Dendritic cell treated with granulocyte-macrophage colony-stimulating factor and Interleukin-4, amounts not matched to agents 40 ng/mL and 50 ng/mL, for 4 days (primary cell): ENCODE measurements around the gene THADA.
A peak's percentile ranks its signal among the peaks of the same experiment; 100 is the strongest.

Experiments
- H3K27ac Mint-ChIP-seq: one replicate; pipeline ENCODE4 v1.8.0; 2022; ENCODE audit warnings: mild to moderate bottlenecking, mixed read lengths
- H3K27me3 Mint-ChIP-seq: one replicate; pipeline ENCODE4 v1.8.0; 2022; ENCODE audit warnings: mild to moderate bottlenecking, mixed read lengths
- H3K36me3 Mint-ChIP-seq: one replicate; pipeline ENCODE4 v1.8.0; 2022; ENCODE audit warnings: low read depth, mixed read lengths
- H3K4me1 Mint-ChIP-seq: one replicate; pipeline ENCODE4 v1.8.0; 2022; ENCODE audit warnings: low read depth, mixed read lengths
- H3K4me3 Mint-ChIP-seq: one replicate; pipeline ENCODE4 v1.8.0; 2022; ENCODE audit warnings: mild to moderate bottlenecking, moderate library complexity, mixed read lengths
- H3K9me3 Mint-ChIP-seq: one replicate; pipeline ENCODE4 v1.8.0; 2022; ENCODE audit warnings: mixed read lengths
- intact Hi-C: fragments of 100-400 bp; cut with micrococcal nuclease; formaldehyde crosslinking; loops from one replicate; pipeline ENCODE4 v1.15.0; 2022

THADA gene

GRCh38 chr2:43437363-43437762 is 158.5 kb downstream of the THADA start:
- no peaks in the 10 kb centered on the region for H3K9me3 Mint-ChIP-seq
- H3K4me1 Mint-ChIP-seq: peaks cover 6% of the 10 kb centered on the region
- H3K27me3 Mint-ChIP-seq: no peaks in the 10 kb centered on the region
- H3K36me3 Mint-ChIP-seq: peaks cover 13% of the 10 kb centered on the region
- no peak overlapping the region for H3K27ac Mint-ChIP-seq
- intact Hi-C loops: no loop called here
- H3K4me3 Mint-ChIP-seq: no peak overlapping the region

- peaks cover 6% of the 10 kb centered on the region for H3K4me1 Mint-ChIP-seq
- no peak overlapping the region for H3K4me3 Mint-ChIP-seq
- H3K36me3 Mint-ChIP-seq: peaks cover 5% of the 10 kb centered on the region
- H3K9me3 Mint-ChIP-seq: no peaks in the 10 kb centered on the region
- no peaks in the 10 kb centered on the region for H3K27me3 Mint-ChIP-seq
- intact Hi-C loops: no loop called here
- H3K27ac Mint-ChIP-seq: no peak overlapping the region
These were observed 159.4 kb downstream of the THADA start for GRCh38 chr2:43436431-43436830.

- intact Hi-C loops: no loop called here
- no peaks in the 10 kb centered on the region for H3K27me3 Mint-ChIP-seq
- H3K36me3 Mint-ChIP-seq: peaks cover 5% of the 10 kb centered on the region
- H3K4me1 Mint-ChIP-seq: peaks cover 6% of the 10 kb centered on the region
- H3K9me3 Mint-ChIP-seq: no peaks in the 10 kb centered on the region
- no peak overlapping the region for H3K27ac Mint-ChIP-seq
- H3K4me3 Mint-ChIP-seq: no peak overlapping the region
These were observed 160.1 kb downstream of the THADA start for GRCh38 chr2:43435746-43436145.

GRCh38 chr2:43430489-43430888 is 165.3 kb downstream of the THADA start:
- Mint-ChIP-seq H3K4me3 (no peak overlapping the region), H3K27ac (no peak overlapping the region), H3K9me3 (no peaks in the 10 kb centered on the region), H3K36me3 (peaks cover 11% of the 10 kb centered on the region), H3K4me1 (peaks cover 13% of the 10 kb centered on the region), H3K27me3 (no peaks in the 10 kb centered on the region)
- intact Hi-C loops: no loop called here

- intact Hi-C loops: no loop called here
- no peaks in the 10 kb centered on the region for H3K9me3 Mint-ChIP-seq
- no peaks in the 10 kb centered on the region for H3K27me3 Mint-ChIP-seq
- no peak overlapping the region for H3K4me3 Mint-ChIP-seq
- H3K36me3 Mint-ChIP-seq: peaks cover 13% of the 10 kb centered on the region
- H3K27ac Mint-ChIP-seq: no peak overlapping the region
- H3K4me1 Mint-ChIP-seq: peaks cover 25% of the 10 kb centered on the region
These were observed 166.5 kb downstream of the THADA start for GRCh38 chr2:43429369-43429768.

- no peaks in the 10 kb centered on the region for H3K27me3 Mint-ChIP-seq
- no peak overlapping the region for H3K4me3 Mint-ChIP-seq
- intact Hi-C loops: loop anchor here (2.0 kb wide), 1 partner anchor 18 kb away; no protein-coding TSS in a partner anchor
- H3K36me3 Mint-ChIP-seq: peaks cover 11% of the 10 kb centered on the region
- H3K27ac Mint-ChIP-seq: peak overlapping the region; percentile 83
- H3K9me3 Mint-ChIP-seq: no peaks in the 10 kb centered on the region
- peaks cover 35% of the 10 kb centered on the region for H3K4me1 Mint-ChIP-seq
These were observed 168.8 kb downstream of the THADA start for GRCh38 chr2:43427032-43427424.

GRCh38 chr2:43426305-43427031 is 169.4 kb downstream of the THADA start:
- Mint-ChIP-seq H3K4me3 (no peak overlapping the region), H3K27ac (peak overlapping the region; percentile 83), H3K27me3 (no peaks in the 10 kb centered on the region), H3K4me1 (peaks cover 35% of the 10 kb centered on the region), H3K36me3 (peaks cover 11% of the 10 kb centered on the region), H3K9me3 (no peaks in the 10 kb centered on the region)
- intact Hi-C loops: loop anchor here (1.0 to 2.0 kb wide), 2 partner anchors 18 to 33 kb away; no protein-coding TSS in a partner anchor

- Mint-ChIP-seq H3K27me3 (no peaks in the 10 kb centered on the region), H3K27ac (peak overlapping the region; percentile 77), H3K4me1 (peaks cover 35% of the 10 kb centered on the region), H3K4me3 (no peak overlapping the region), H3K36me3 (peaks cover 11% of the 10 kb centered on the region), H3K9me3 (no peaks in the 10 kb centered on the region)
- intact Hi-C loops: loop anchor here (1.0 to 2.0 kb wide), 2 partner anchors 17 to 34 kb away; no protein-coding TSS in a partner anchor
These were observed 170.2 kb downstream of the THADA start for GRCh38 chr2:43425659-43426058.

- Mint-ChIP-seq H3K27ac (peak overlapping the region; percentile 77), H3K9me3 (no peaks in the 10 kb centered on the region), H3K27me3 (no peaks in the 10 kb centered on the region), H3K4me1 (peaks cover 42% of the 10 kb centered on the region), H3K4me3 (no peak overlapping the region), H3K36me3 (peaks cover 11% of the 10 kb centered on the region)
- intact Hi-C loops: no loop called here
These were observed 171.3 kb downstream of the THADA start for GRCh38 chr2:43424262-43425207.

- intact Hi-C loops: no loop called here
- H3K9me3 Mint-ChIP-seq: no peaks in the 10 kb centered on the region
- peak overlapping the region; percentile 1 for H3K27ac Mint-ChIP-seq
- no peak overlapping the region for H3K4me3 Mint-ChIP-seq
- peaks cover 47% of the 10 kb centered on the region for H3K4me1 Mint-ChIP-seq
- no peaks in the 10 kb centered on the region for H3K27me3 Mint-ChIP-seq
- H3K36me3 Mint-ChIP-seq: peaks cover 11% of the 10 kb centered on the region
These were observed 171.9 kb downstream of the THADA start for GRCh38 chr2:43423941-43424261.

- H3K4me1 Mint-ChIP-seq: peaks cover 49% of the 10 kb centered on the region
- no peak overlapping the region for H3K4me3 Mint-ChIP-seq
- H3K27me3 Mint-ChIP-seq: no peaks in the 10 kb centered on the region
- peaks cover 5% of the 10 kb centered on the region for H3K36me3 Mint-ChIP-seq
- H3K27ac Mint-ChIP-seq: no peak overlapping the region
- intact Hi-C loops: no loop called here
- no peaks in the 10 kb centered on the region for H3K9me3 Mint-ChIP-seq
These were observed 174.6 kb downstream of the THADA start for GRCh38 chr2:43421194-43421593.

- H3K36me3 Mint-ChIP-seq: peaks cover 4% of the 10 kb centered on the region
- no peak overlapping the region for H3K4me3 Mint-ChIP-seq
- intact Hi-C loops: no loop called here
- peak overlapping the region; percentile 14 for H3K27ac Mint-ChIP-seq
- H3K4me1 Mint-ChIP-seq: peaks cover 45% of the 10 kb centered on the region
- no peaks in the 10 kb centered on the region for H3K9me3 Mint-ChIP-seq
- no peaks in the 10 kb centered on the region for H3K27me3 Mint-ChIP-seq
These were observed 175.4 kb downstream of the THADA start for GRCh38 chr2:43420389-43420801.

GRCh38 chr2:43419876-43420275 is 176.0 kb downstream of the THADA start:
- H3K4me3 Mint-ChIP-seq: no peak overlapping the region
- peaks cover 40% of the 10 kb centered on the region for H3K4me1 Mint-ChIP-seq
- H3K9me3 Mint-ChIP-seq: no peaks in the 10 kb centered on the region
- H3K27me3 Mint-ChIP-seq: no peaks in the 10 kb centered on the region
- H3K27ac Mint-ChIP-seq: peak overlapping the region; percentile 14
- intact Hi-C loops: no loop called here
- H3K36me3 Mint-ChIP-seq: peaks cover 2% of the 10 kb centered on the region

- intact Hi-C loops: no loop called here
- H3K4me3 Mint-ChIP-seq: no peak overlapping the region
- H3K27me3 Mint-ChIP-seq: no peaks in the 10 kb centered on the region
- peaks cover 39% of the 10 kb centered on the region for H3K4me1 Mint-ChIP-seq
- peaks cover 7% of the 10 kb centered on the region for H3K36me3 Mint-ChIP-seq
- peak overlapping the region; percentile 14 for H3K27ac Mint-ChIP-seq
- H3K9me3 Mint-ChIP-seq: no peaks in the 10 kb centered on the region
These were observed 176.6 kb downstream of the THADA start for GRCh38 chr2:43419243-43419642.
